HL-60 (cell line): ENCODE measurements around the gene HACD2.

Source experiments
- DNase-seq, 2 experiments: peaks; one replicate each; pipeline ENCODE4 v3.0.0-alpha.2; 2010 to 2020; ENCODE audit warnings: low read depth in 1 of 2, low spot score in 1 of 2
- H3K27ac ChIP-seq: fragments of 250-450 bp; sonication (Bioruptor Pico); replicated peaks from 2 replicates; pipeline ENCODE4 v1.5.1; 2020; ENCODE audit warnings: mild to moderate bottlenecking, moderate library complexity
- H3K27me3 ChIP-seq: fragments of 250-450 bp; sonication (Bioruptor Pico); 2 replicates; pipeline ENCODE4 v1.5.1; 2021; ENCODE audit warnings: mild to moderate bottlenecking, moderate library complexity; ENCODE audit not compliant: insufficient read depth, poor library complexity, severe bottlenecking
- H3K4me3 ChIP-seq: replicated peaks from 2 replicates; pipeline ENCODE4 v1.5.1; 2011; ENCODE audit warnings: mild to moderate bottlenecking, control low read depth, low read length; ENCODE audit not compliant: insufficient read depth
- GABPA ChIP-seq: IDR thresholded peaks from 2 replicates; pipeline ENCODE4 v1.6.1; 2012; ENCODE audit warnings: low read depth
- POLR2AphosphoS5 ChIP-seq: IDR thresholded peaks from 2 replicates; pipeline ENCODE4 v1.6.1; 2012; ENCODE audit warnings: low read depth
- SPI1 ChIP-seq: IDR thresholded peaks from 2 replicates; pipeline ENCODE4 v1.6.1; 2012; ENCODE audit warnings: low read depth, mild to moderate bottlenecking, borderline replicate concordance
- long read RNA-seq: library from polyadenylated mRNA; unstranded; transcript quantifications from one replicate; pipeline ENCODE4 v2.0.0, GENCODE V29; 2020
- TF ChIP-seq, protein P1 (sequence below): IDR thresholded peaks from one replicate; pipeline ENCODE4 v1.5.1; 2011; ENCODE audit warnings: low read length, control low read depth, inconsistent platforms; ENCODE audit not compliant: insufficient read depth
- TF ChIP-seq, protein P2 (sequence below): IDR thresholded peaks from 2 replicates; pipeline ENCODE4 v1.6.1; 2012; ENCODE audit warnings: low read depth; ENCODE audit not compliant: insufficient replicate concordance

Gene HACD2, protein sequence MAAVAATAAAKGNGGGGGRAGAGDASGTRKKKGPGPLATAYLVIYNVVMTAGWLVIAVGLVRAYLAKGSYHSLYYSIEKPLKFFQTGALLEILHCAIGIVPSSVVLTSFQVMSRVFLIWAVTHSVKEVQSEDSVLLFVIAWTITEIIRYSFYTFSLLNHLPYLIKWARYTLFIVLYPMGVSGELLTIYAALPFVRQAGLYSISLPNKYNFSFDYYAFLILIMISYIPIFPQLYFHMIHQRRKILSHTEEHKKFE
- long read RNA-seq, partial matches to known transcripts: 2 of 6 reads
- long read RNA-seq, other reads (novel, unspliced or antisense): 4 of 6 reads

DNA sequence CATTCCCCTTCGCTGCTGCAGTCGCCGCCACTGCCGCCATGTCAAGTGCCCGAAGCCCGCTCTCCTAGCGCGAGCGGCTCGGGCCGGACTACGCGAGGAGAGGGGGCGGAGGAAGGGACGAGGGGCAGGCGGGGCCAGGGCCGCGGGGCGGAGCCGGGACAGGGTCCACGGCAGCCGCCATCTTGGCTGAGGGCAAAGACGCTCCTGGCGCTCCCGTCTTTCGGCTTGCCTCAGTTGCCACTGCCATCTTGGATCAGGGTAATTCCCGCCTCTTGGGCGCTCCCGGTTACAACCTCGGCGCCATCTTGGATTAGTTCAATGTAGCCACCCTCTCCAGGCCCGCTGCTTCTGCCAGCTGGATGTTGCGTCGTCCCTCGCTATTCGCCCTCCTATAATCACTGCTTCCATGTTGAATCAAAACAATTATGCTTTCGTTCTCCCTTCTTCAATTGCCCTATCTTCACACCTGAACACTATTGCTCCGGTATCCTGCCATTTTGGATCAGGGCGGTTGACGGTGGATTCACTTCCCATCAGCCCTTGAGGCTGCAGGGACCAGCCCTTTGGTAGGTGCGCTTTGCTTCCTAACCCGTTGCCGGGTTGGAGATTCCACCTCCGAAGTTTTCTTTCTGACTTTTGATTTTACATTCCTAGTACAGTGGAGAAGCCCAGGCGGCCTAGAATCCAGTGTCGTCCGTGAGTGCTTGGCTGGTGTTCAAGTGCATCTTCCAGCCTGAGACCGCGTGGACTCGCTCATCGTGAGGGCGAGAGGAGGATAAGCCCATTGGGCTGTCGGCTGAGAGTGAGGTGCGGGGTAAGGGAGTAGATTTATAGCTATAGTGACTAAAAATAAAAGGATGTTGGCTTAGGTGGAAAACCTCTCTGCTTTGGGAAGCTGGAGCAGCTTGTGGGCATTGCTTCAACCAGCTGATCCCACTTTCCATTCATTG is at the start of gene HACD2:
Gene HACD2, minus strand, starts transcription at position 66 of the 950 bp plus-strand sequence. Its CDS starts 26 bp downstream, at position 40.
- peak; percentile 47 for TF ChIP-seq POLR2AphosphoS5
- TF ChIP-seq SPI1: peak; percentile 68; the same call in 1 of the 2 replicates
- TF ChIP-seq GABPA: no peak
- TF ChIP-seq, protein P1, sequence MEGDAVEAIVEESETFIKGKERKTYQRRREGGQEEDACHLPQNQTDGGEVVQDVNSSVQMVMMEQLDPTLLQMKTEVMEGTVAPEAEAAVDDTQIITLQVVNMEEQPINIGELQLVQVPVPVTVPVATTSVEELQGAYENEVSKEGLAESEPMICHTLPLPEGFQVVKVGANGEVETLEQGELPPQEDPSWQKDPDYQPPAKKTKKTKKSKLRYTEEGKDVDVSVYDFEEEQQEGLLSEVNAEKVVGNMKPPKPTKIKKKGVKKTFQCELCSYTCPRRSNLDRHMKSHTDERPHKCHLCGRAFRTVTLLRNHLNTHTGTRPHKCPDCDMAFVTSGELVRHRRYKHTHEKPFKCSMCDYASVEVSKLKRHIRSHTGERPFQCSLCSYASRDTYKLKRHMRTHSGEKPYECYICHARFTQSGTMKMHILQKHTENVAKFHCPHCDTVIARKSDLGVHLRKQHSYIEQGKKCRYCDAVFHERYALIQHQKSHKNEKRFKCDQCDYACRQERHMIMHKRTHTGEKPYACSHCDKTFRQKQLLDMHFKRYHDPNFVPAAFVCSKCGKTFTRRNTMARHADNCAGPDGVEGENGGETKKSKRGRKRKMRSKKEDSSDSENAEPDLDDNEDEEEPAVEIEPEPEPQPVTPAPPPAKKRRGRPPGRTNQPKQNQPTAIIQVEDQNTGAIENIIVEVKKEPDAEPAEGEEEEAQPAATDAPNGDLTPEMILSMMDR: no peak
- TF ChIP-seq, protein P2, sequence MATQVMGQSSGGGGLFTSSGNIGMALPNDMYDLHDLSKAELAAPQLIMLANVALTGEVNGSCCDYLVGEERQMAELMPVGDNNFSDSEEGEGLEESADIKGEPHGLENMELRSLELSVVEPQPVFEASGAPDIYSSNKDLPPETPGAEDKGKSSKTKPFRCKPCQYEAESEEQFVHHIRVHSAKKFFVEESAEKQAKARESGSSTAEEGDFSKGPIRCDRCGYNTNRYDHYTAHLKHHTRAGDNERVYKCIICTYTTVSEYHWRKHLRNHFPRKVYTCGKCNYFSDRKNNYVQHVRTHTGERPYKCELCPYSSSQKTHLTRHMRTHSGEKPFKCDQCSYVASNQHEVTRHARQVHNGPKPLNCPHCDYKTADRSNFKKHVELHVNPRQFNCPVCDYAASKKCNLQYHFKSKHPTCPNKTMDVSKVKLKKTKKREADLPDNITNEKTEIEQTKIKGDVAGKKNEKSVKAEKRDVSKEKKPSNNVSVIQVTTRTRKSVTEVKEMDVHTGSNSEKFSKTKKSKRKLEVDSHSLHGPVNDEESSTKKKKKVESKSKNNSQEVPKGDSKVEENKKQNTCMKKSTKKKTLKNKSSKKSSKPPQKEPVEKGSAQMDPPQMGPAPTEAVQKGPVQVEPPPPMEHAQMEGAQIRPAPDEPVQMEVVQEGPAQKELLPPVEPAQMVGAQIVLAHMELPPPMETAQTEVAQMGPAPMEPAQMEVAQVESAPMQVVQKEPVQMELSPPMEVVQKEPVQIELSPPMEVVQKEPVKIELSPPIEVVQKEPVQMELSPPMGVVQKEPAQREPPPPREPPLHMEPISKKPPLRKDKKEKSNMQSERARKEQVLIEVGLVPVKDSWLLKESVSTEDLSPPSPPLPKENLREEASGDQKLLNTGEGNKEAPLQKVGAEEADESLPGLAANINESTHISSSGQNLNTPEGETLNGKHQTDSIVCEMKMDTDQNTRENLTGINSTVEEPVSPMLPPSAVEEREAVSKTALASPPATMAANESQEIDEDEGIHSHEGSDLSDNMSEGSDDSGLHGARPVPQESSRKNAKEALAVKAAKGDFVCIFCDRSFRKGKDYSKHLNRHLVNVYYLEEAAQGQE: peak; percentile 62

DNA sequence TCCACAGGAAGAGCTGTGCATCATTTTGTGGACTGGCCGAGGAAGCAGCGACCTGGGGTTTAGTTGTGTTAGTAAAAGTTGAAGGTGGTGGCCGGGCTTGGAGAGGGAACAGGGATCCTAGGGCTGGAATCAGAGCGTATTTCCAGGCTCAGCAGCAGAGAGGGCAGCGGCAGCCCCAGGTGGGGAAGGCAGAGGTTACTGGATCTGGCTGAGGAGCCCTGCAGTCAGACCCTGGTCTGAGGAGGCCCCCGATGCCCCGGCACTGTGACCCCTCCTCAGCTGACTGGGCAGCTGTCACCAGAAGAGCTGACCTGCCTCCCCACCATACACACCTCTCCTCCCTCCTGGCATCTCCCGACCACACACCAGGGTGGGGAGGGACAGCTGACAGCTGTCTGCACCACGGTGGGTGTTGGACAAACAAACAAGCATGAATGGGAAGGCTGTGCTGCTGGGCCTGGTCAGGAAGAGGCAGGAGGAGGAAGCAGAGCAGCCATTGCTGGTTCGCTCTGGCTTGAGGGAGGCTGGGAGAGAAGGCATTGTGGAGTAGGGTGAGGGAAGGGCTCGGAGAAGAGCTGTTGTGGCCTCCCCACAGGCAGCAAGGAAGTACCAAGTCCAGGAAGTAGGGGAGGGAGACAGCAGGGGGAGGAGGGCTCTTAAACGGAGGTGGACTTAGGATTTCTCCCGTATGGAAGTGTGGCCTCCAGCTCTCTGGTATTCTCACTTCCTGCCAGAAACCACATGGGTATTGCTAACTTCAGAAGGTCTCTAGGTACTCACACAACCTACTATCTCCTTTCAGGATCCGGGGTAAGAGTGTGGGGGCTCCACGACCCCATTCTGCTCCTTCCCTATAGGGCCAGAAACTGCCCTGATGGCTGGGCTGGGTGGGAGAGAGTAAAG is 49.5 kb upstream of the HACD2 start:
- Histone ChIP-seq H3K4me3 (no peak overlapping the region), H3K27me3 (no peaks in the 10 kb centered on the region), H3K27ac (no peak overlapping the region)
- TF ChIP-seq, protein P1: no peak
- no peak for TF ChIP-seq GABPA
- TF ChIP-seq SPI1: no peak
- TF ChIP-seq, protein P2: no peak
- TF ChIP-seq POLR2AphosphoS5: no peak
- no peak for DNase-seq

More for the DNA sequence above, at the start of gene HACD2:
- no peaks in the 10 kb centered on the region for H3K27me3 ChIP-seq
- H3K27ac ChIP-seq: peak within 1 kb of the TSS; percentile 96
- H3K4me3 ChIP-seq: peak within 1 kb of the TSS; percentile 92
- DNase-seq: peak; percentile 90 to 97

DNA sequence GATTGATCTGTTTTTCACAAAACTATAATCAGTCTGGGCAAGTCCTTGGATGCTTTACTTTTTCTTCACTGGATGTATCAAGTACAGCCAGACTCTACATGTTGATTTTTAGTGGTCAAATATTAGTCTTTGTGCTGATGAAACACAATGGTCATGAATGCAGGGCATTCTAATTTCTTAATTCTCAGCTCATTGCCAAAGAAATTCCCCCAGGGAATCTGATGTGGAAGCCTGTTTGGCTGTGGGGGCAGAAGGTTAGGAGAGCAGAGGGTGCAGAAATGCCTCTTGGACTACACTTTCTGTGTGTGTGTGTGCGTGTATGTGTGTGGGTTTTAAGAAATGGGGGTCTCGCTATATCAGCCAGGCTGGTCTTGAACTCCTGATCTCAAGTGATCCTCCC is 48.7 kb upstream of the HACD2 start:
- H3K27ac ChIP-seq: no peak overlapping the region
- no peak for DNase-seq
- TF ChIP-seq, protein P2: no peak
- TF ChIP-seq POLR2AphosphoS5 (no peak), GABPA (no peak), SPI1 (no peak)
- TF ChIP-seq, protein P1: no peak
- H3K27me3 ChIP-seq: no peaks in the 10 kb centered on the region
- no peak overlapping the region for H3K4me3 ChIP-seq
